ENCODE data around the gene ILDR2. TPM values are rescaled to one million over a fixed set of nuclear protein-coding genes. Genes with fewer than 3 reads are reported as not detected.
A peak's percentile ranks its signal among the peaks of the same experiment; 100 is the strongest.
"Not testable (repeated sequence)": the region's sequence is repeated elsewhere in the genome, so short reads cannot be mapped to it uniquely, and the experiment has no call there.

The ILDR2 gene
- total RNA-seq, 1 experiment from 2014 or later, result 0.69 TPM

- H3K27me3 ChIP-seq, result no peaks in the 10 kb centered on the region
- H3K4me1 ChIP-seq, result peaks cover 43% of the 10 kb centered on the region
- H3K4me3 ChIP-seq, result no peak overlapping the region
- H3K27ac ChIP-seq, result no peak overlapping the region
- no peak for DNase-seq
- H3K9me3 ChIP-seq (replicated peaks), result no peaks in the 10 kb centered on the region; the same call in 1 of the 2 replicates
- H3K36me3 ChIP-seq, result no peaks in the 10 kb centered on the region
Observed at GRCh38 chr1:166902279-166902678, 73.1 kb downstream of the ILDR2 start.

DNA sequence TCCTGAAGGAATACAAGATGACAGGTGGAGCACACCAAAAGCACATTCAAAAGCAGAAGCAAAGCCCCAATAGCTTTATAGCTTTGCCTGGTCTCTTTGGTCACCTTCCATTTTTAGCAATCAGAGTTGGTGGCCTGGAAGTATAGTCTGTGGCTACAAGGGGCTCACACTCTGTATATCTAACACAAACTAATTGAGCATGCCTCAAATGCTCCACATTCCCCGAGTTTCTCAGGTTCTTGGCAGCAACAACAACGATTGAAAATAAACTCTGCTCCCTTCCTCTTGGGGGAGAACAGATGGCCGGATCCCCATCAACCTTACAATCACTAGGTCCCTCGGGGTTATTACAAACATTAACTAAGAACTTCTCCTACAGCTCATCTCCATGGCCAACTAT, 74.4 kb downstream of the ILDR2 start:
- Histone ChIP-seq H3K9me3 (replicated peaks) (no peaks in the 10 kb centered on the region; the same call in 1 of the 2 replicates), H3K27ac (no peak overlapping the region; the same call in 1 of the 2 replicates), H3K27me3 (no peaks in the 10 kb centered on the region), H3K36me3 (no peaks in the 10 kb centered on the region), H3K4me3 (no peak overlapping the region), H3K4me1 (peaks cover 34% of the 10 kb centered on the region)
- DNase-seq, result peak; percentile 40 to 45

- no peak for DNase-seq
- H3K27me3 ChIP-seq, result no peaks in the 10 kb centered on the region
Observed at GRCh38 chr1:166899769-166900168, 75.6 kb downstream of the ILDR2 start.

GRCh38 chr1:166895766-166896165, 79.6 kb downstream of the ILDR2 start:
- Histone ChIP-seq H3K36me3 (no peaks in the 10 kb centered on the region), H3K27ac (no peak overlapping the region), H3K4me1 (peaks cover 6% of the 10 kb centered on the region; the same call in 1 of the 2 replicates), H3K4me3 (no peak overlapping the region), H3K9me3 (replicated peaks) (no peaks in the 10 kb centered on the region; the same call in 1 of the 2 replicates), H3K27me3 (no peaks in the 10 kb centered on the region)
- DNase-seq, result no peak

More at GRCh38 chr1:166899769-166900168, 75.6 kb downstream of the ILDR2 start:
- Histone ChIP-seq H3K4me1 (peaks cover 23% of the 10 kb centered on the region), H3K36me3 (no peaks in the 10 kb centered on the region), H3K9me3 (replicated peaks) (no peaks in the 10 kb centered on the region; the same call in 1 of the 2 replicates), H3K27ac (no peak overlapping the region), H3K4me3 (no peak overlapping the region)

DNA sequence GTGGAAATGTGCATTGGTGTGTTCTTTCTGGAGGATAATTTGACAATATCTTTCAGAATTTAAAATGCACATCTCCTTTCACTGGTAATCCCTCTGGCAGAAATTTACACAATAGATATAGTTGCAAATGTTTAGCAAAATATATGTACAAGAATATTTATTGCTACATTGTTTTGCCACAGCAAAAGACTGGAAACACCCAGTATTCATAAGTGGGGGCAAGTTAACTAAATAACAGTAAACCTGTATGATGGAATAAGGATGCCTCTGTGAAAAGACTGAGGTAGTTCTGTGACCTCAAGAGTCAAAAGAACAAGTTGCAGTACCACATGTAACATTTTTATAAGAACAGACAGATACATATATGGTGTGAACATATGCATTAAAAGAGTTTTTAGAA, 85.6 kb downstream of the ILDR2 start:
- H3K27ac ChIP-seq, result no peak overlapping the region
- no peaks in the 10 kb centered on the region for H3K4me1 ChIP-seq
- no peaks in the 10 kb centered on the region for H3K9me3 ChIP-seq (replicated peaks)
- no peaks in the 10 kb centered on the region for H3K36me3 ChIP-seq
- no peak overlapping the region for H3K4me3 ChIP-seq
- no peaks in the 10 kb centered on the region for H3K27me3 ChIP-seq
- no peak for DNase-seq

GRCh38 chr1:166888373-166889111, 86.8 kb downstream of the ILDR2 start:
- H3K36me3 ChIP-seq, result no peaks in the 10 kb centered on the region
- DNase-seq, result no peak
- H3K27me3 ChIP-seq, result no peaks in the 10 kb centered on the region
- no peak overlapping the region for H3K4me3 ChIP-seq
- no peak overlapping the region for H3K27ac ChIP-seq
- no peaks in the 10 kb centered on the region for H3K9me3 ChIP-seq (replicated peaks)
- H3K4me1 ChIP-seq, result no peaks in the 10 kb centered on the region

DNA sequence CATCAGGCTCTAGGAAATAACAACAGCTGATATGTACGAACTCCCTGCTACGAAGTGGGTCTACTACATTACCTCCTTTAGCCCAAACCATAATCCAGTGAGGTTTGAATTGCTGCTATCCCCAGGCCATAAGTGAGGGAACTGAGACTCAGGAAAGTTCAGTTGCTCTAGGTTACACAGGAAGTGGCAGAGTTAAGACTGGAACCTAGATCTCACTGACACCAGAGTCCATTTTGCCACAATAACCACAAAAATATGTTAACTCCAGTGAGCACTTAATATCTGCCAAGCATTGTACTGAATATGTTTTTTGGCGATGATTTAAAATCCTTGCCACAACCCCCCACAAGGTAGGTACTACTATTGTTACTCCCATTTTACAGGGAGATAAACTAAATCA, 90.4 kb downstream of the ILDR2 start:
- DNase-seq, result no peak
- Histone ChIP-seq H3K27me3 (no peaks in the 10 kb centered on the region), H3K9me3 (replicated peaks) (no peaks in the 10 kb centered on the region), H3K36me3 (no peaks in the 10 kb centered on the region), H3K4me3 (no peak overlapping the region), H3K4me1 (no peaks in the 10 kb centered on the region), H3K27ac (no peak overlapping the region)

DNA sequence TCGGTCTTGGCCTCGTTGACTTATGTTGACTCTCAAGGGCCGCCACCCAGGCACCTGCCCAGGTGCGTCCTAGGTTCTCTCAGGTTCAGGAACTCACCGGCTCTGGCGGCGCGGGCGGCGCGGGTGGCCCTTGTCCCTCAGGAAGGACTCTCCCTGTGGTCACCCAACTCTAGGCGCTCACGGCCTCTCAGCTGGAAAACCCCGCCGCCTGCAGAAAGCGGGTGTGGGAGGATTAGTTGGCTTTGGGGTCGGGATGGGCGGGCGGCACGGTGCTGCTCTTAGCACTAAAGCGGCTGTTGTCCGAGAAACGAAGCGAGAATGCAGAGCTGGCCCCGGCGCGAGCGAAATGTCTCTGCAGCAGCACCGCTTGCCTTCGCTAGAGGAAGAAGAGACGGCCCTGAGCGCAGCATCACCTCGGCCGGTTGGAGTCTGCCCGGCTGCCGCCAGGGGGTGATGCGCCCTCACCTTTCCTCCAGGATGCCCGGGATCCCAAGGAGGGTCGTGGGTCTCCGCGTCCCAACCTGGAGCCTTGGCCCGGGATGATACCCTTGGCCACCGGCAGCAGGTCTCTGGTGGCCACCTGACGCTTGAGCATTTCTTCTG, 91.2 kb downstream of the ILDR2 start:
- Histone ChIP-seq H3K36me3 (no peaks in the 10 kb centered on the region), H3K27ac (no peak overlapping the region), H3K4me1 (no peaks in the 10 kb centered on the region), H3K4me3 (no peak overlapping the region), H3K27me3 (no peaks in the 10 kb centered on the region), H3K9me3 (replicated peaks) (no peaks in the 10 kb centered on the region)
- no peak for DNase-seq

GRCh38 chr1:166882893-166883292, 92.4 kb downstream of the ILDR2 start:
- H3K36me3 ChIP-seq, result no peaks in the 10 kb centered on the region
- DNase-seq, result no peak
- no peaks in the 10 kb centered on the region for H3K4me1 ChIP-seq
- no peaks in the 10 kb centered on the region for H3K9me3 ChIP-seq (replicated peaks)
- no peaks in the 10 kb centered on the region for H3K27me3 ChIP-seq
- no peak overlapping the region for H3K4me3 ChIP-seq
- no peak overlapping the region for H3K27ac ChIP-seq

- not testable (repeated sequence) for H3K4me3 ChIP-seq; H3K9me3 ChIP-seq (replicated peaks); H3K4me1 ChIP-seq; DNase-seq; H3K27ac ChIP-seq; H3K36me3 ChIP-seq; H3K27me3 ChIP-seq
Observed at GRCh38 chr1:166878173-166878917, 97.0 kb downstream of the ILDR2 start.

DNA sequence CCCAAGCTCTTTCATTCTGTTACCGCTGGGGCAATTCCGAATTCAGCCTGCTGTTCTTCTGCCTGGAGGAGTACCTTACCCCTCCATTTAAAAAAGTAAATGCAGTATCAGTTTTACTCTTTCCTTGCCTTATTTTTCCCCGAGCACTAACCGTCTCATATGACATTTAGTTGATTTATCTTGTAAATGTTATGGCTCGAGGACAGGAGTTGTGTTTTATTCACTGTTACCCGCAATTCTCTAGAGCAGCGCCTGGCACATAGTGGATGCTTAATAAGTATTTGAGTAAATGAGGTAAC, 98.9 kb downstream of the ILDR2 start:
- Histone ChIP-seq H3K9me3 (replicated peaks) (no peaks in the 10 kb centered on the region), H3K27ac (no peak overlapping the region), H3K36me3 (no peaks in the 10 kb centered on the region), H3K4me1 (no peaks in the 10 kb centered on the region; the same call in 1 of the 2 replicates), H3K4me3 (peak overlapping the region; percentile 90), H3K27me3 (no peaks in the 10 kb centered on the region)
- DNase-seq, result no peak

DNA sequence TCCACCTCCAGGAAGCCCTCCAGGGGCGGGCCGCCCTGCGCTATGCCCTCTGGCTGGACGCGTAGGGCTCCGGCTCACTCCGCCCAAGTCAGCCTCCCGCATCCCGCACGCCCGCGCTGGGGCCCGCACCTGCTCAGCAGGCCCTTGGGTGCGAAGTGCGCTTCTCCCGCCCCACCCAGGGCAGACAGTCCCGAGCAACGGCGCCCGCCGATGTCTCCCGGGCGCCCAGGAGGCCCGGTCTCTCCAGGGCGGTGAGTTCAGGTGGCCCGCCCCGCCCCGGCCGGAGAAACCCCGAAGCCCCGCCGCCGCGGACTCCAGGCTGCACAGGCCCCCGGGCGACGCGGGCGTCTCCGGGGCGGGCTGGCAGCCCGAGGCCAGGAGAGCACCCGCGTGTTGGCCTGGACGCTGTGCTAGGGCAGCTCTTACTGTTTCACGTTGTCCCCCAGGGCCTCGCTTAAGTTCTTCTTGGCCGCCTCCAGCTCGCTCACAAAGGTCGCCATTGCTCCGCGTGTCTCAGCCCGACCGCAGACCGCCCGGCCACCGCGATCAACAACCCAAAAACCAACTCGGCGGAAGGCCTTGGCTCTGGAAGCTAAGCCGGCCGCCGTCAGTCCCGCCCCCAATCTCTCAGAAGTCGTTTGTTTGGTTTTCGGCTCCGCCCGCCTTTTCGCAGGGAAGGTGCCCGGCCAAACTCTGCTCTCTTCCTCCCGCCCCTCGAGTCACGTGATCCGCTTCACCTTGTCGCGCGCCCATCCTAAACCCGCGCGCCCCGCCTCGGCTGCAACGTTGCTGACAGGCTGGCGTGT, 99.4 kb downstream of the ILDR2 start, which contains the start of gene TADA1:
TSS of gene TADA1 (minus strand) at position 531 of the 806 bp plus-strand sequence. CDS start at position 500, 31 bp downstream.
- no peaks in the 10 kb centered on the region for H3K27me3 ChIP-seq
- DNase-seq, result peak; percentile 97
- no peaks in the 10 kb centered on the region for H3K9me3 ChIP-seq (replicated peaks)
- H3K4me3 ChIP-seq, result peak within 1 kb of the TSS; percentile 90
- H3K4me1 ChIP-seq, result no peaks in the 10 kb centered on the region; the same call in 1 of the 2 replicates
- H3K27ac ChIP-seq, result peak within 1 kb of the TSS; percentile 85
- no peaks in the 10 kb centered on the region for H3K36me3 ChIP-seq

GRCh38 chr1:166875302-166875733, 100.0 kb downstream of the ILDR2 start:
- Histone ChIP-seq H3K4me3 (peak overlapping the region; percentile 90), H3K9me3 (replicated peaks) (no peaks in the 10 kb centered on the region), H3K36me3 (no peaks in the 10 kb centered on the region), H3K27ac (peak overlapping the region; percentile 85), H3K27me3 (no peaks in the 10 kb centered on the region), H3K4me1 (no peaks in the 10 kb centered on the region; the same call in 1 of the 2 replicates)
- DNase-seq, result peak in 1 of 2 experiments; percentile 12

DNA sequence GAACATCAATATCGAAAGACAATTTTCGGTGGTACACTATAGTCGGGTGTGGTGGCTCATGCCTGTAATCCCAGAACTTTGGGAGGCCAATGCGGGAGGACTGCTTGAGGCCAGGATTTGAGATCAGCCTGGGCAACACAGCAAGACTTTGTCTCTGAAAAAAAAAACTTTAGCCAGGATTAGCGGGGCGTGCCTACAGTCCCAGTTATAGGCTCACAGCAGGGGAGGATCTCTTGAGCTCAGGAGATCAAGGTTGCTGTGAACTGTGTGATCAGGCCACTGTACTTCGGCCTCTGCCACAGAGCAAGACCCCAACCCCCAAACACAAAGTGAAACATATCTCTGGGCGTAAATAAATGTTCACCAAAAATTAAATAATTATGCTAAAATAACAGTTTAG, 100.9 kb downstream of the ILDR2 start:
- no peak overlapping the region for H3K4me3 ChIP-seq
- H3K27me3 ChIP-seq, result no peaks in the 10 kb centered on the region
- H3K9me3 ChIP-seq (replicated peaks), result no peaks in the 10 kb centered on the region
- no peaks in the 10 kb centered on the region; the same call in 1 of the 2 replicates for H3K4me1 ChIP-seq
- DNase-seq, result no peak
- no peaks in the 10 kb centered on the region for H3K36me3 ChIP-seq
- no peak overlapping the region for H3K27ac ChIP-seq
